Neural progenitor cell (in vitro differentiated cells): ENCODE results near the gene ATP11A.

Experiments used
- CTCF ChIP-seq: fragments of 200-600 bp; sonication (generic); IDR thresholded peaks from 2 replicates; pipeline ENCODE4 v1.5.1; 2017; ENCODE audit warnings: antibody characterized with exemption, mild to moderate bottlenecking
- EZH2 ChIP-seq: fragments of 200-600 bp; sonication (generic); IDR thresholded peaks from 2 replicates; pipeline ENCODE4 v1.6.1; 2017; ENCODE audit warnings: antibody characterized with exemption, mild to moderate bottlenecking, moderate library complexity
- EZH2phosphoT487 ChIP-seq: fragments of 200-600 bp; sonication (generic); IDR thresholded peaks from 2 replicates; pipeline ENCODE4 v1.6.1; 2017; ENCODE audit warnings: antibody characterized with exemption

DNA sequence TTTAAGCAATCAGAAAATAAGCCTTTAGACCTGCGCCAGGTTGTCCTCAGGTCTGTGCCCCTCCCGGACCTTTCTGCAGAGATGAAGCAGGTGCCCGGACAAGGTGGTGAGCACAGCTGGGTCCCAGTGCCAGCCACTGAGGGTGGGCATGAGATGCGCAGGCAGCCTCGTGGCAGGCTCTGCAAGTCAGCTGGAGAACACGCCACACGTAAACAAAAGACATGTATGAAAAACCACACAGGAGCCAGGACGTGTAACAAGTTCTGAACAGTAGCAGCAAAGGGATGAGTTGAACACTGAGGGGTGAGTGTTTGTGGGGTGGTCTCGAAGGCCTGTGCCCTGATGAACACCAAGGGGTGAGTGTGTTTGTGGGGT, 210.4 kb downstream of the ATP11A start:
- TF ChIP-seq EZH2 (no peak), CTCF (no peak), EZH2phosphoT487 (no peak)
